Colonic mucosa (tissue), 4 donors: ENCODE data around the gene CSPG5. TPM values are rescaled to one million over a fixed set of nuclear protein-coding genes. Genes with fewer than 3 reads are reported as not detected.

Experiments
- DNase-seq: peaks from one replicate; pipeline ENCODE4 v3.0.0-alpha.2; 2020
- H3K27ac ChIP-seq: fragments of 200-600 bp; one replicate; pipeline ENCODE4 v1.8.0; 2021
- H3K27me3 ChIP-seq: fragments of 200-600 bp; one replicate; pipeline ENCODE4 v1.8.0; 2021
- H3K36me3 ChIP-seq: fragments of 200-600 bp; one replicate; pipeline ENCODE4 v1.8.0; 2021
- H3K4me1 ChIP-seq: fragments of 200-600 bp; one replicate; pipeline ENCODE4 v1.8.0; 2021; ENCODE audit warnings: mild to moderate bottlenecking
- H3K4me3 ChIP-seq: fragments of 200-600 bp; one replicate; pipeline ENCODE4 v1.8.0; 2021
- H3K9ac ChIP-seq, 2 donors: one replicate each; pipeline ENCODE4 v1.7.0; 2013; ENCODE audit warnings: control low read depth in 2 of 2, low read depth in 2 of 2, low read length in 2 of 2
- H3K9me3 ChIP-seq: fragments of 200-600 bp; one replicate; pipeline ENCODE4 v1.8.0; 2021
- CTCF ChIP-seq: fragments of 200-600 bp; IDR thresholded peaks from one replicate; pipeline ENCODE4 v1.8.0; 2022; ENCODE audit warnings: antibody characterized with exemption, mild to moderate bottlenecking
- intact Hi-C: fragments of 100-400 bp; cut with DNase I; formaldehyde crosslinking; loops from one replicate; pipeline ENCODE4 v1.14.1; 2022
- total RNA-seq, 2 donors: library from RNA; stranded (reverse); fragmentation: NEBNext Ultra II Directional in 1 of 2; extraction: Animal tissue kit (Norgen Biotek cat#: 25700) in 1 of 2; gene quantifications; one replicate each; pipeline ENCODE4 v1.2.1, GENCODE V29; 2021
- donor health status: healthy.
- donor health status: DM: no; HTN: no; CAD: no.
- donor health status: DM: no; HTN: no; CAD: no.

Gene CSPG5
- total RNA-seq, 2 donors from 2014 or later = 0.66 to 0.74 TPM

GRCh38 chr3:47554335-47554734 lies 24.3 kb downstream of the CSPG5 start:
- Histone ChIP-seq H3K27me3 (no peaks in the 10 kb centered on the region), H3K4me1 (no peaks in the 10 kb centered on the region), H3K9me3 (no peaks in the 10 kb centered on the region), H3K36me3 (no peaks in the 10 kb centered on the region), H3K27ac (no peak overlapping the region), H3K4me3 (no peak overlapping the region), H3K9ac (no peak overlapping the region)
- no peak for DNase-seq
- intact Hi-C loops = no loop called here
- no peak for TF ChIP-seq CTCF

- Histone ChIP-seq H3K4me1 (no peaks in the 10 kb centered on the region), H3K9me3 (no peaks in the 10 kb centered on the region), H3K9ac (no peak overlapping the region), H3K36me3 (no peaks in the 10 kb centered on the region), H3K27ac (no peak overlapping the region), H3K27me3 (no peaks in the 10 kb centered on the region), H3K4me3 (no peak overlapping the region)
- no peak for DNase-seq
- intact Hi-C loops = no loop called here
- TF ChIP-seq CTCF = no peak
These were observed 25.3 kb downstream of the CSPG5 start for GRCh38 chr3:47553407-47553806.

- Histone ChIP-seq H3K4me3 (no peak overlapping the region), H3K4me1 (no peaks in the 10 kb centered on the region), H3K27ac (no peak overlapping the region), H3K27me3 (no peaks in the 10 kb centered on the region), H3K36me3 (no peaks in the 10 kb centered on the region), H3K9ac (no peak overlapping the region), H3K9me3 (no peaks in the 10 kb centered on the region)
- TF ChIP-seq CTCF = no peak
- no peak for DNase-seq
- intact Hi-C loops = no loop called here
These were observed 36.0 kb downstream of the CSPG5 start for GRCh38 chr3:47542471-47543173.

- H3K36me3 ChIP-seq = no peaks in the 10 kb centered on the region
- intact Hi-C loops = no loop called here
- no peaks in the 10 kb centered on the region for H3K9me3 ChIP-seq
- TF ChIP-seq CTCF = no peak
- H3K9ac ChIP-seq = no peak overlapping the region
- DNase-seq = no peak
- no peaks in the 10 kb centered on the region for H3K4me1 ChIP-seq
- no peak overlapping the region for H3K27ac ChIP-seq
- no peaks in the 10 kb centered on the region for H3K27me3 ChIP-seq
- H3K4me3 ChIP-seq = no peak overlapping the region
These were observed 37.0 kb downstream of the CSPG5 start for GRCh38 chr3:47541583-47542108.

- Histone ChIP-seq H3K4me1 (no peaks in the 10 kb centered on the region), H3K4me3 (no peak overlapping the region), H3K36me3 (no peaks in the 10 kb centered on the region), H3K27ac (no peak overlapping the region), H3K27me3 (no peaks in the 10 kb centered on the region), H3K9ac (no peak overlapping the region), H3K9me3 (no peaks in the 10 kb centered on the region)
- no peak for DNase-seq
- TF ChIP-seq CTCF = no peak
- intact Hi-C loops = no loop called here
These were observed 38.4 kb downstream of the CSPG5 start for GRCh38 chr3:47540281-47540680.
